HEK293 (cell line): Measurements from ENCODE around the gene HNRNPH1.

ENCODE experiments used
- BCL11A ChIP-seq: fragments of 450-650 bp; formaldehyde crosslinking; IDR thresholded peaks from 2 replicates; pipeline ENCODE4 v1.5.1; 2016; ENCODE audit warnings: low read depth, missing biosample characterization, missing genetic modification characterization
- GFI1B ChIP-seq: fragments of 450-650 bp; formaldehyde crosslinking; IDR thresholded peaks from 2 replicates; pipeline ENCODE4 v1.5.1; 2016; ENCODE audit warnings: missing biosample characterization, missing genetic modification characterization
- INSM2 ChIP-seq: fragments of 450-650 bp; formaldehyde crosslinking; IDR thresholded peaks from 2 replicates; pipeline ENCODE4 v1.5.1; 2016; ENCODE audit warnings: missing biosample characterization, missing genetic modification characterization
- KLF7 ChIP-seq: fragments of 450-650 bp; formaldehyde crosslinking; IDR thresholded peaks from 2 replicates; pipeline ENCODE4 v1.5.1; 2016; ENCODE audit warnings: missing biosample characterization, missing genetic modification characterization, borderline replicate concordance
- OVOL3 ChIP-seq: fragments of 450-650 bp; formaldehyde crosslinking; IDR thresholded peaks from 2 replicates; pipeline ENCODE4 v1.5.1; 2016; ENCODE audit warnings: missing biosample characterization, missing genetic modification characterization
- SCRT1 ChIP-seq: fragments of 450-650 bp; formaldehyde crosslinking; IDR thresholded peaks from 2 replicates; pipeline ENCODE4 v1.5.1; 2016; ENCODE audit warnings: missing biosample characterization, missing genetic modification characterization, borderline replicate concordance
- SP2 ChIP-seq: fragments of 450-650 bp; formaldehyde crosslinking; IDR thresholded peaks from 2 replicates; pipeline ENCODE4 v1.5.1; 2016; ENCODE audit warnings: missing biosample characterization, missing genetic modification characterization
- WT1 ChIP-seq: fragments of 450-650 bp; formaldehyde crosslinking; IDR thresholded peaks from 2 replicates; pipeline ENCODE4 v1.5.1; 2016; ENCODE audit warnings: missing biosample characterization, missing genetic modification characterization
- ZFP41 ChIP-seq: fragments of 450-650 bp; formaldehyde crosslinking; IDR thresholded peaks from 2 replicates; pipeline ENCODE4 v1.5.1; 2016; ENCODE audit warnings: missing biosample characterization, missing genetic modification characterization, borderline replicate concordance
- ZNF121 ChIP-seq: fragments of 450-650 bp; formaldehyde crosslinking; IDR thresholded peaks from 2 replicates; pipeline ENCODE4 v1.5.1; 2016; ENCODE audit warnings: missing biosample characterization, missing genetic modification characterization
- ZNF175 ChIP-seq: fragments of 450-650 bp; formaldehyde crosslinking; IDR thresholded peaks from 2 replicates; pipeline ENCODE4 v1.5.1; 2016; ENCODE audit warnings: missing biosample characterization, missing genetic modification characterization
- ZNF184 ChIP-seq: fragments of 450-650 bp; IDR thresholded peaks from 2 replicates; pipeline ENCODE4 v1.5.1; 2018; ENCODE audit warnings: missing biosample characterization, mild to moderate bottlenecking, missing genetic modification characterization
- ZNF23 ChIP-seq: fragments of 450-650 bp; formaldehyde crosslinking; IDR thresholded peaks from 2 replicates; pipeline ENCODE4 v1.5.1; 2016; ENCODE audit warnings: missing biosample characterization, missing genetic modification characterization, borderline replicate concordance
- ZNF248 ChIP-seq: fragments of 450-650 bp; formaldehyde crosslinking; IDR thresholded peaks from 2 replicates; pipeline ENCODE4 v1.5.1; 2017; ENCODE audit warnings: missing biosample characterization, missing genetic modification characterization
- ZNF280C ChIP-seq: fragments of 450-650 bp; formaldehyde crosslinking; IDR thresholded peaks from 2 replicates; pipeline ENCODE4 v1.5.1; 2016; ENCODE audit warnings: missing biosample characterization, missing genetic modification characterization
- ZNF341 ChIP-seq: fragments of 450-650 bp; formaldehyde crosslinking; IDR thresholded peaks from 2 replicates; pipeline ENCODE4; 2016; ENCODE audit warnings: low read depth, missing biosample characterization, missing genetic modification characterization
- ZNF488 ChIP-seq: fragments of 450-650 bp; formaldehyde crosslinking; IDR thresholded peaks from 2 replicates; pipeline ENCODE4 v1.5.1; 2016; ENCODE audit warnings: missing biosample characterization, missing genetic modification characterization
- ZNF555 ChIP-seq: fragments of 450-650 bp; formaldehyde crosslinking; conservative IDR thresholded peaks from 2 replicates; pipeline ENCODE4 v1.5.1; 2017; ENCODE audit warnings: missing biosample characterization, mild to moderate bottlenecking, missing genetic modification characterization, inconsistent platforms
- ZNF560 ChIP-seq: fragments of 450-650 bp; formaldehyde crosslinking; IDR thresholded peaks from 2 replicates; pipeline ENCODE4 v1.5.1; 2017; ENCODE audit warnings: missing biosample characterization, missing genetic modification characterization, borderline replicate concordance
- ZNF600 ChIP-seq: fragments of 450-650 bp; formaldehyde crosslinking; IDR thresholded peaks from 2 replicates; pipeline ENCODE4 v1.5.1; 2016; ENCODE audit warnings: missing biosample characterization, missing genetic modification characterization
- ZNF623 ChIP-seq: fragments of 450-650 bp; formaldehyde crosslinking; IDR thresholded peaks from 2 replicates; pipeline ENCODE4 v1.5.1; 2016; ENCODE audit warnings: missing biosample characterization, missing genetic modification characterization
- ZNF660 ChIP-seq: fragments of 450-650 bp; IDR thresholded peaks from 2 replicates; pipeline ENCODE4 v1.5.1; 2018; ENCODE audit warnings: missing biosample characterization, mild to moderate bottlenecking, missing genetic modification characterization
- ZNF701 ChIP-seq: fragments of 450-650 bp; formaldehyde crosslinking; IDR thresholded peaks from 2 replicates; pipeline ENCODE4 v1.5.1; 2016; ENCODE audit warnings: missing biosample characterization, missing genetic modification characterization
- ZNF792 ChIP-seq: fragments of 450-650 bp; formaldehyde crosslinking; IDR thresholded peaks from 2 replicates; pipeline ENCODE4 v1.5.1; 2016; ENCODE audit warnings: missing biosample characterization, missing genetic modification characterization
- ZSCAN18 ChIP-seq: fragments of 450-650 bp; formaldehyde crosslinking; IDR thresholded peaks from 2 replicates; pipeline ENCODE4 v1.5.1; 2016; ENCODE audit warnings: missing biosample characterization, missing genetic modification characterization
- ZSCAN23 ChIP-seq: fragments of 450-650 bp; formaldehyde crosslinking; IDR thresholded peaks from 2 replicates; pipeline ENCODE4 v1.5.1; 2016; ENCODE audit warnings: missing biosample characterization, missing genetic modification characterization
- TF ChIP-seq, protein P1 (sequence below): fragments of 450-650 bp; IDR thresholded peaks from 2 replicates; pipeline ENCODE4 v1.5.1; 2018; ENCODE audit warnings: missing biosample characterization, missing genetic modification characterization
- TF ChIP-seq, protein P2 (sequence below): sonication (generic); formaldehyde crosslinking; IDR thresholded peaks from 2 replicates; pipeline ENCODE4 v1.8.1; 2022; ENCODE audit warnings: mild to moderate bottlenecking, moderate library complexity, missing genetic modification reagents

HNRNPH1 gene

GRCh38 chr5:179623003-179623905 is at the start of gene HNRNPH1 (continued):
- TF ChIP-seq INSM2 (tag by site-specific recombination), result peak; percentile 59; the same call in 1 of the 2 replicates
- no peak for TF ChIP-seq ZNF248 (tag by site-specific recombination)
- TF ChIP-seq ZNF701 (tag by site-specific recombination), result no peak
- TF ChIP-seq GFI1B (tag by site-specific recombination), result peak; percentile 68; the same call in 1 of the 2 replicates
- peak; percentile 71 for TF ChIP-seq SP2 (tag by site-specific recombination)
- TF ChIP-seq ZNF660, result peak; percentile 93
- TF ChIP-seq, protein P1, sequence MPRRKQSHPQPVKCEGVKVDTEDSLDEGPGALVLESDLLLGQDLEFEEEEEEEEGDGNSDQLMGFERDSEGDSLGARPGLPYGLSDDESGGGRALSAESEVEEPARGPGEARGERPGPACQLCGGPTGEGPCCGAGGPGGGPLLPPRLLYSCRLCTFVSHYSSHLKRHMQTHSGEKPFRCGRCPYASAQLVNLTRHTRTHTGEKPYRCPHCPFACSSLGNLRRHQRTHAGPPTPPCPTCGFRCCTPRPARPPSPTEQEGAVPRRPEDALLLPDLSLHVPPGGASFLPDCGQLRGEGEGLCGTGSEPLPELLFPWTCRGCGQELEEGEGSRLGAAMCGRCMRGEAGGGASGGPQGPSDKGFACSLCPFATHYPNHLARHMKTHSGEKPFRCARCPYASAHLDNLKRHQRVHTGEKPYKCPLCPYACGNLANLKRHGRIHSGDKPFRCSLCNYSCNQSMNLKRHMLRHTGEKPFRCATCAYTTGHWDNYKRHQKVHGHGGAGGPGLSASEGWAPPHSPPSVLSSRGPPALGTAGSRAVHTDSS (tag by site-specific recombination), result peak; percentile 38
- TF ChIP-seq ZFP41 (tag by site-specific recombination), result 0 out of 2 replicates have a peak, but pooled peaks have one; percentile 43
- TF ChIP-seq ZSCAN18, result no peak
- no peak for TF ChIP-seq OVOL3 (tag by site-specific recombination)
- 0 out of 2 replicates have a peak, but pooled peaks have one; percentile 73 for TF ChIP-seq KLF7 (tag by site-specific recombination)
- TF ChIP-seq ZNF184 (tag by site-specific recombination), result 0 out of 2 replicates have a peak, but pooled peaks have one; percentile 46
- peak; percentile 33; the same call in 1 of the 2 replicates for TF ChIP-seq SCRT1 (tag by site-specific recombination)
- no peak for TF ChIP-seq ZNF792 (tag by site-specific recombination)
- TF ChIP-seq ZSCAN23, result no peak
- TF ChIP-seq ZNF121 (tag by site-specific recombination), result peak; percentile 58; the same call in 1 of the 2 replicates
- TF ChIP-seq ZNF175, result no peak
- TF ChIP-seq ZNF600 (tag by site-specific recombination), result peak; percentile 50; the same call in 1 of the 2 replicates
- TF ChIP-seq ZNF488 (tag by site-specific recombination), result no peak
- no peak for TF ChIP-seq ZNF280C (tag by site-specific recombination)
- TF ChIP-seq WT1 (tag by site-specific recombination), result 0 out of 2 replicates have a peak, but pooled peaks have one; percentile 37
- TF ChIP-seq ZNF560 (tag by site-specific recombination), result no peak
- TF ChIP-seq ZNF555 (tag by site-specific recombination), result no peak
- TF ChIP-seq BCL11A, result no peak
- TF ChIP-seq, protein P2, sequence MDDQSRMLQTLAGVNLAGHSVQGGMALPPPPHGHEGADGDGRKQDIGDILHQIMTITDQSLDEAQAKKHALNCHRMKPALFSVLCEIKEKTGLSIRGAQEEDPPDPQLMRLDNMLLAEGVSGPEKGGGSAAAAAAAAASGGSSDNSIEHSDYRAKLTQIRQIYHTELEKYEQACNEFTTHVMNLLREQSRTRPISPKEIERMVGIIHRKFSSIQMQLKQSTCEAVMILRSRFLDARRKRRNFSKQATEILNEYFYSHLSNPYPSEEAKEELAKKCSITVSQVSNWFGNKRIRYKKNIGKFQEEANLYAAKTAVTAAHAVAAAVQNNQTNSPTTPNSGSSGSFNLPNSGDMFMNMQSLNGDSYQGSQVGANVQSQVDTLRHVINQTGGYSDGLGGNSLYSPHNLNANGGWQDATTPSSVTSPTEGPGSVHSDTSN (CRISPR knock-in tag), result 0 out of 2 replicates have a peak, but pooled peaks have one; percentile 51
- TF ChIP-seq ZNF23 (tag by site-specific recombination), result peak; percentile 70
- TF ChIP-seq ZNF341 (tag by site-specific recombination), result peak; percentile 95
- peak; percentile 18; the same call in 1 of the 2 replicates for TF ChIP-seq ZNF623 (tag by site-specific recombination)
